ENCODE data around the gene SH3RF2. TPM values are rescaled to one million over a fixed set of nuclear protein-coding genes. Genes with fewer than 3 reads are reported as not detected.
"Not testable (repeated sequence)": the region's sequence is repeated elsewhere in the genome, so short reads cannot be mapped to it uniquely, and the experiment has no call there.

SH3RF2 gene
- total RNA-seq, 1 donor: 2.2 TPM

GRCh38 chr5:145957388-145957787 lies 21.0 kb downstream of the SH3RF2 start:
- no peak overlapping the region for H3K4me3 ChIP-seq (ENCODE audit: low read depth, low read length)
- no peak for DNase-seq (ENCODE audit: low read depth)
- TF ChIP-seq CTCF (IDR thresholded peaks at IDR 0.05; ENCODE audit: insufficient read depth, low read depth, low read length): no peak

- no peak overlapping the region for H3K4me3 ChIP-seq (ENCODE audit: low read depth, low read length)
- DNase-seq (ENCODE audit: low read depth): no peak
- no peak for TF ChIP-seq CTCF (IDR thresholded peaks at IDR 0.05; ENCODE audit: insufficient read depth, low read depth, low read length)
These were observed 22.1 kb downstream of the SH3RF2 start for GRCh38 chr5:145958436-145958835.

GRCh38 chr5:145960166-145960565 lies 23.8 kb downstream of the SH3RF2 start:
- no peak for TF ChIP-seq CTCF (IDR thresholded peaks at IDR 0.05; ENCODE audit: insufficient read depth, low read depth, low read length)
- no peak for DNase-seq (ENCODE audit: low read depth)
- H3K4me3 ChIP-seq (ENCODE audit: low read depth, low read length): no peak overlapping the region

- H3K4me3 ChIP-seq (ENCODE audit: low read depth, low read length): no peak overlapping the region
- no peak for TF ChIP-seq CTCF (IDR thresholded peaks at IDR 0.05; ENCODE audit: insufficient read depth, low read depth, low read length)
- DNase-seq (ENCODE audit: low read depth): no peak
These were observed 24.6 kb downstream of the SH3RF2 start for GRCh38 chr5:145960848-145961600.

DNA sequence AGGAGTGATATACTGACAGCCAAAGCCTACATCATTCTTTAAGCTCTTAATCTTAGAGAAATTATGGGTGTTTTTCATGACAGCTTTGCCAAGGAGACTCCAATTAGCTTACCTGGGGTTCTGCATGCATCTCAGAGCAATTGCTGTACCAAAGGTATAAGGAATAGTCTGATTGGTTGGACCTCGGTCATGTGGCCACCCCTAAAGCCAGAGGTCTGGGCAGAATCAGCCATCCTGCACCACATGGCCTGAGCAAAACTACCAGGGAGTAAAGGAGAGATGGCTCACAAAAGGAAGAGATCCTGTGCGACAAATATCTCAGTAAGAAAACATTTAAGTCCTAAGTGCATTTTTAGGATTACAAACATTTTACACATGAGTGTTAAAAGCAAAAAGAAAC lies 25.6 kb downstream of the SH3RF2 start:
- DNase-seq (ENCODE audit: low read depth): no peak
- no peak for TF ChIP-seq CTCF (IDR thresholded peaks at IDR 0.05; ENCODE audit: insufficient read depth, low read depth, low read length)

GRCh38 chr5:145964008-145964407 lies 27.6 kb downstream of the SH3RF2 start:
- not testable (repeated sequence) for DNase-seq (ENCODE audit: low read depth); H3K4me3 ChIP-seq (ENCODE audit: low read depth, low read length)

More for the DNA sequence above, 25.6 kb downstream of the SH3RF2 start:
- H3K4me3 ChIP-seq (ENCODE audit: low read depth, low read length): no peak overlapping the region

DNA sequence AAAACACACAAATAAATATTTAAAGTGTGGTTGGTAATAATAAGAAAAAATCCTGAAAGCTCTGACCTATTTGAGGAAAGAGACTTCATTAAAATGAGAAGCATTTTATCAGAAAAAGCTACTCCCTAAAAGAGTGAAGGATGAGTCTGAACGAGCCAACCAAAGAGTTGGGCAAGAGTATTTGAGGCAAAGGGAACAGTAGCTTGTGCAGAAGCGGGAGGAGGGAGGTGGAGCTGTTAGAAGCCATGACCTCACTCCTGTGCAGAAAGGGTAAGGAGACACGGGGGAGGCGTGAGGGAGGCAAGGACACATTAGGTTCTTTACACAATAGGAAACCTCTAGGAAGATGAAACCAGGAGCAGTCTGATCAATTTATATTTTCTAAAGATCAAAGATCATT lies 29.4 kb downstream of the SH3RF2 start:
- no peak for DNase-seq (ENCODE audit: low read depth)
- H3K4me3 ChIP-seq (ENCODE audit: low read depth, low read length): no peak overlapping the region
- TF ChIP-seq CTCF (IDR thresholded peaks at IDR 0.05; ENCODE audit: insufficient read depth, low read depth, low read length): no peak
